DND-41 (cell line): ENCODE measurements around the gene PPFIA1.

Experiments
- ATAC-seq: fragments of 200-7000 bp; cut with Tn5 transposase; 3 replicates; pipeline ENCODE4 v1.9.1; 2021; ENCODE audit warnings: low read depth; ENCODE audit not compliant: insufficient read depth
- DNase-seq: peaks from one replicate; pipeline ENCODE4 v3.0.0-alpha.2; 2020
- H2AFZ ChIP-seq: 2 replicates; pipeline ENCODE4 v1.6.0; 2012; ENCODE audit warnings: low read depth, low read length
- H3K27ac ChIP-seq: 2 replicates; pipeline ENCODE4 v1.5.1; 2012; ENCODE audit warnings: low read length, inconsistent platforms
- H3K27me3 ChIP-seq: fragments of 200-600 bp; sonication (generic); 2 replicates; pipeline ENCODE4 v1.6.0; 2012; ENCODE audit warnings: low read length, mild to moderate bottlenecking, inconsistent platforms; ENCODE audit not compliant: insufficient read depth, poor library complexity
- H3K36me3 ChIP-seq: 2 replicates; pipeline ENCODE4 v1.5.1; 2012; ENCODE audit warnings: low read length, inconsistent platforms; ENCODE audit not compliant: insufficient read depth
- H3K4me1 ChIP-seq: 2 replicates; pipeline ENCODE4 v1.5.1; 2012; ENCODE audit warnings: mild to moderate bottlenecking, low read length; ENCODE audit not compliant: insufficient read depth
- H3K4me2 ChIP-seq: 2 replicates; pipeline ENCODE4 v1.6.0; 2012; ENCODE audit warnings: mild to moderate bottlenecking, moderate library complexity, low read length, inconsistent platforms; ENCODE audit not compliant: insufficient read depth
- H3K4me3 ChIP-seq, 2 experiments: fragments of 200-600 bp in 1 of 2; shearing (Covaris generic) in 1 of 2; 2 replicates each; pipeline ENCODE4 v1.5.1; 2012 to 2016; ENCODE audit warnings: inconsistent platforms in 2 of 2, low read length in 2 of 2, mild to moderate bottlenecking in 2 of 2, low read depth in 1 of 2, moderate library complexity in 1 of 2
- H3K79me2 ChIP-seq: 2 replicates; pipeline ENCODE4 v1.6.0; 2012; ENCODE audit warnings: low read length, inconsistent platforms; ENCODE audit not compliant: insufficient read depth
- H3K9ac ChIP-seq: 2 replicates; pipeline ENCODE4 v1.6.0; 2012; ENCODE audit warnings: low read depth, mild to moderate bottlenecking, inconsistent platforms, low read length, moderate library complexity
- H3K9me3 ChIP-seq: 2 replicates; pipeline ENCODE4 v1.5.1; 2012; ENCODE audit warnings: low read length, moderate library complexity, mild to moderate bottlenecking, inconsistent platforms; ENCODE audit not compliant: insufficient read depth, severe bottlenecking
- H4K20me1 ChIP-seq: 2 replicates; pipeline ENCODE4 v1.6.0; 2012; ENCODE audit warnings: low read length; ENCODE audit not compliant: insufficient read depth
- CTCF ChIP-seq: IDR thresholded peaks from 2 replicates; pipeline ENCODE4 v1.5.1; 2012; ENCODE audit warnings: borderline replicate concordance, low read length, moderate library complexity, mild to moderate bottlenecking; ENCODE audit not compliant: poor library complexity, severe bottlenecking; ENCODE audit errors: extremely low read depth
- EZH2 ChIP-seq: IDR thresholded peaks from 3 replicates; pipeline ENCODE4 v1.6.1; 2012; ENCODE audit warnings: borderline replicate concordance, low read depth, mild to moderate bottlenecking, moderate library complexity, low read length, inconsistent platforms; ENCODE audit not compliant: severe bottlenecking

The PPFIA1 gene

DNA sequence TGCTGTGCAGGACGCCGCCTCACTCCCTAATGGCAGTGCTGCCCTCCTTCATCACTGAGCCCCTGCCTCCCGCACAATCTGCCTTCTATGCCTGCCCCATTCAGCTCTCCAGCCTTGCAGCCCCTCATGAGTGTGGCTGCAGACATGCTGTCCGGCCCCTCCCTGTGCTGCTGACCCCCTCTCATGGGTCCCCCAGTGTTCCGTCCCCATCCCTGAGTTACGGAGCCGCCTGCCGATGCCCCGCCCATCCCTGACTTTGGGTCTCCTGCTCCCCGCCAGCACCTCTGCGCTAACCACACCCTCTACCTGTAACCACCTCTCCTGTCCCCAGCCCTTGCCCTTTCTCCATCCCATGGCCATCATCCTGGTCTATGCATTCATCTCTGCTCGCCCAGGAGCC lies 161.1 kb downstream of the PPFIA1 start:
- Histone ChIP-seq H3K9me3 (no peaks in the 10 kb centered on the region), H3K27me3 (no peaks in the 10 kb centered on the region), H3K27ac (no peak overlapping the region), H3K36me3 (no peaks in the 10 kb centered on the region), H3K4me3 (no peak overlapping the region), H4K20me1 (0 out of 2 replicates have a peak, but pooled peaks cover 3% of the 10 kb centered on the region), H3K9ac (no peak overlapping the region), H3K79me2 (no peaks in the 10 kb centered on the region), H3K4me2 (no peak overlapping the region), H2AFZ (no peak overlapping the region), H3K4me1 (no peaks in the 10 kb centered on the region)
- ATAC-seq (no peak), DNase-seq (no peak)
- TF ChIP-seq EZH2 (no peak), CTCF (no peak)

GRCh38 chr11:70432065-70432464 lies 161.6 kb downstream of the PPFIA1 start:
- Histone ChIP-seq H2AFZ (no peak overlapping the region), H3K79me2 (no peaks in the 10 kb centered on the region), H3K4me1 (no peaks in the 10 kb centered on the region), H3K9ac (no peak overlapping the region), H3K4me2 (no peak overlapping the region), H3K27me3 (no peaks in the 10 kb centered on the region), H3K9me3 (no peaks in the 10 kb centered on the region), H4K20me1 (0 out of 2 replicates have a peak, but pooled peaks cover 3% of the 10 kb centered on the region), H3K4me3 (no peak overlapping the region), H3K27ac (no peak overlapping the region), H3K36me3 (no peaks in the 10 kb centered on the region)
- ATAC-seq (no peak), DNase-seq (no peak)
- TF ChIP-seq EZH2 = no peak
- TF ChIP-seq CTCF = no peak

DNA sequence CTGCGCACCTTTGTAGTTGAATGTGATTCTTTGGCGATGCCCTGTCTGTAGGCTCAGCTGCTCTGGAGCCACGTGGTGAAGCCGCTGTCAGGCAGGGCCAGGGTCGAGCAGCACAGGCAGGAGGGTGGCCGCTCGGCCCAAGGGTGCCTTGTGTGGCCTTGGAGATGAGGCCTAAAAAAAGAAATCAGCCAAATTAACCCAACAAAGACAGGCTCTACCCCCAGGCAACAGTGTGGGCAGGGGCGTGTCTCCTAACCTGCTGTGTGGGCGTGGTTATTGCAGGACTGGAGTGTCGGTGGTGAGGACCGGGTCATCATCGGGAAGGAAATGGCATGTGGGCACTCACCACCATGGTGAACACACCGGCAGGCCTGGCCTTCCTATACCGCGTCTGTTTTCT lies 162.1 kb downstream of the PPFIA1 start:
- no peaks in the 10 kb centered on the region for H3K36me3 ChIP-seq
- H3K9ac ChIP-seq = no peak overlapping the region
- no peak overlapping the region for H3K27ac ChIP-seq
- DNase-seq = no peak
- no peak overlapping the region for H3K4me3 ChIP-seq
- H2AFZ ChIP-seq = no peak overlapping the region
- no peaks in the 10 kb centered on the region for H3K27me3 ChIP-seq
- H4K20me1 ChIP-seq = 0 out of 2 replicates have a peak, but pooled peaks cover 3% of the 10 kb centered on the region
- H3K79me2 ChIP-seq = no peaks in the 10 kb centered on the region
- no peaks in the 10 kb centered on the region for H3K4me1 ChIP-seq
- no peak for ATAC-seq
- H3K4me2 ChIP-seq = no peak overlapping the region
- no peaks in the 10 kb centered on the region for H3K9me3 ChIP-seq
- TF ChIP-seq EZH2 (no peak), CTCF (no peak)

DNA sequence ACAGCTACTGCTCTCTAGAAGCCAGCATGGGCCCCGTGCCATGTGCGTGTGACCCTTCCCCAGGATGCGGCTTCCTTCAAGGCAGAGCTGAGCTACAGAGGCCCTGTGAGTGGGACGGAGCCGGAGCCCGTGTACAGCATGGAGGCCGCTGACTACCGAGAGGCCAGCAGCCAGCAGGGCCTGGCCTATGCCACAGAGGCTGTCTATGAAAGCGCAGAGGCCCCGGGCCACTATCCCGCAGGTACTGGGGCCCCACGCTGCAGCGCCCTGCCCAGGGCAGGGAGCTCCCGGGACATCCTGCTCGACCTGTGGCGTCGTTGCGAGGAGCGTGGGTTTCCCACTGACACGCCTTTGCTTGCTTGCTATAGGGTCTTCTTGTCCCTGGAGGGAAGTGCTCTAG lies 162.5 kb downstream of the PPFIA1 start:
- H3K79me2 ChIP-seq = no peaks in the 10 kb centered on the region
- no peak overlapping the region for H2AFZ ChIP-seq
- DNase-seq = no peak
- H3K4me1 ChIP-seq = no peaks in the 10 kb centered on the region
- H3K27ac ChIP-seq = no peak overlapping the region
- H3K9me3 ChIP-seq = no peaks in the 10 kb centered on the region
- H3K9ac ChIP-seq = no peak overlapping the region
- no peak for ATAC-seq
- H3K4me3 ChIP-seq = no peak overlapping the region
- no peaks in the 10 kb centered on the region for H3K36me3 ChIP-seq
- 0 out of 2 replicates have a peak, but pooled peaks cover 3% of the 10 kb centered on the region for H4K20me1 ChIP-seq
- H3K27me3 ChIP-seq = no peaks in the 10 kb centered on the region
- no peak overlapping the region for H3K4me2 ChIP-seq
- no peak for TF ChIP-seq CTCF
- no peak for TF ChIP-seq EZH2
